HEK293 (cell line): ENCODE data around the gene RNU1-1.
"Not testable (repeated sequence)": the region's sequence is repeated elsewhere in the genome, so short reads cannot be mapped to it uniquely, and the experiment has no call there.

Experiments
- CTCF ChIA-PET: fragments of 350-600 bp; formaldehyde crosslinking; extraction: SDS; loops from one replicate; lab custom pipeline; 2021; ENCODE audit warnings: antibody characterized with exemption; lab: Yijun Ruan, JAX
- POLR2A ChIA-PET: fragments of 300-600 bp; formaldehyde crosslinking; extraction: SDS; loops from one replicate; lab custom pipeline; 2020; ENCODE audit warnings: antibody characterized with exemption, inconsistent platforms; lab: Yijun Ruan, JAX
- H3K27ac ChIP-seq: fragments of 200-500 bp; sonication (Bioruptor generic); 2 replicates; pipeline ENCODE4 v1.5.1; 2014; ENCODE audit warnings: low read depth, low read length, control low read depth, inconsistent platforms; ENCODE audit errors: extremely low read depth
- H3K36me3 ChIP-seq, 2 experiments: fragments of 200-500 bp in 1 of 2; sonication (Bioruptor generic) in 1 of 2; 1 replicate in 1 of 2; 2 replicates in 1 of 2; pipeline ENCODE4 v1.5.1; 2014 to 2017; ENCODE audit warnings: inconsistent platforms in 2 of 2, low read length in 2 of 2; ENCODE audit not compliant: control insufficient read depth in 2 of 2, insufficient read depth in 1 of 2
- H3K4me1 ChIP-seq: fragments of 200-500 bp; sonication (Bioruptor generic); 2 replicates; pipeline ENCODE4 v1.5.1; 2014; ENCODE audit warnings: mild to moderate bottlenecking, low read length, inconsistent platforms; ENCODE audit not compliant: control insufficient read depth, insufficient read depth
- H3K4me3 ChIP-seq: 2 replicates; pipeline ENCODE4 v1.5.1; 2011; ENCODE audit warnings: low read depth, mild to moderate bottlenecking, control low read depth, low read length, moderate library complexity
- H3K9me3 ChIP-seq: fragments of 200-500 bp; sonication (Bioruptor generic); 2 replicates; pipeline ENCODE4 v1.5.1; 2014; ENCODE audit warnings: low read depth, low read length, inconsistent platforms; ENCODE audit not compliant: control insufficient read depth, insufficient read depth
- WT1 ChIP-seq: fragments of 450-650 bp; formaldehyde crosslinking; IDR thresholded peaks from 2 replicates; pipeline ENCODE4 v1.5.1; 2016; ENCODE audit warnings: missing biosample characterization, missing genetic modification characterization
- ZBTB17 ChIP-seq: fragments of 450-650 bp; formaldehyde crosslinking; IDR thresholded peaks from 2 replicates; pipeline ENCODE4 v1.5.1; 2016; ENCODE audit warnings: missing biosample characterization, missing genetic modification characterization
- ZNF248 ChIP-seq: fragments of 450-650 bp; formaldehyde crosslinking; IDR thresholded peaks from 2 replicates; pipeline ENCODE4 v1.5.1; 2017; ENCODE audit warnings: missing biosample characterization, missing genetic modification characterization
- ZNF354C ChIP-seq: fragments of 450-650 bp; formaldehyde crosslinking; IDR thresholded peaks from 2 replicates; pipeline ENCODE4 v1.5.1; 2016; ENCODE audit warnings: missing biosample characterization, missing genetic modification characterization, low read depth, borderline replicate concordance
- ZNF514 ChIP-seq: fragments of 450-650 bp; formaldehyde crosslinking; IDR thresholded peaks from 2 replicates; pipeline ENCODE4 v1.5.1; 2016; ENCODE audit warnings: missing biosample characterization, missing genetic modification characterization
- ZNF707 ChIP-seq: fragments of 450-650 bp; formaldehyde crosslinking; IDR thresholded peaks from 2 replicates; pipeline ENCODE4 v1.5.1; 2016; ENCODE audit warnings: missing biosample characterization, missing genetic modification characterization
- ZNF777 ChIP-seq: fragments of 450-650 bp; formaldehyde crosslinking; IDR thresholded peaks from 2 replicates; pipeline ENCODE4 v1.5.1; 2017; ENCODE audit warnings: missing biosample characterization, missing genetic modification characterization, borderline replicate concordance
- ZSCAN23 ChIP-seq: fragments of 450-650 bp; formaldehyde crosslinking; IDR thresholded peaks from 2 replicates; pipeline ENCODE4 v1.5.1; 2016; ENCODE audit warnings: missing biosample characterization, missing genetic modification characterization
- TF ChIP-seq, protein P1 (sequence below): fragments of 450-650 bp; formaldehyde crosslinking; IDR thresholded peaks from 2 replicates; pipeline ENCODE4 v1.5.1; 2016; ENCODE audit warnings: missing biosample characterization, missing genetic modification characterization, borderline replicate concordance
- TF ChIP-seq, protein P2 (sequence below): fragments of 450-650 bp; formaldehyde crosslinking; IDR thresholded peaks from 2 replicates; pipeline ENCODE4 v1.5.1; 2016; ENCODE audit warnings: missing biosample characterization, missing genetic modification characterization, borderline replicate concordance

RNU1-1 gene

DNA sequence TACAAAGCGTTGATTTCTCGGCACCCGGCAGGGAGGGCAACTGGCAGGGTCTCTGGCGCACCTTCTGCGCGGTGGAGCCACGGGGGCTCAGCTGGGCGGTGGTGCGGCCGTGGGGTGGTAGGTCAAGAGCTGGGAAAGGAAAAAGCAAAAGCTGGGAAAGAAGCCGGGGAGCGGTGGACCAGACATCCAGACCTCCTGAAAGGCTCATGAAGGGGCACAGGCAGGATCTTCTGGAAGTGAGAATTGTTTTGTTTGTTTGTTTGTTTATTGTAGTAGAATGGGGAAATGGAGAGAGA lies 7.2 kb upstream of the RNU1-1 start:
- ChIA-PET POLR2A (no interaction called here), CTCF (no interaction called here)
- Histone ChIP-seq H3K4me1 (no peaks in the 10 kb centered on the region), H3K36me3 (no peaks in the 10 kb centered on the region), H3K4me3 (no peak overlapping the region), H3K27ac (no peak overlapping the region), H3K9me3 (no peaks in the 10 kb centered on the region)
- TF ChIP-seq ZBTB17 (tag by site-specific recombination): no peak
- TF ChIP-seq ZNF354C: no peak
- TF ChIP-seq ZNF514 (tag by site-specific recombination): no peak
- TF ChIP-seq, protein P1, sequence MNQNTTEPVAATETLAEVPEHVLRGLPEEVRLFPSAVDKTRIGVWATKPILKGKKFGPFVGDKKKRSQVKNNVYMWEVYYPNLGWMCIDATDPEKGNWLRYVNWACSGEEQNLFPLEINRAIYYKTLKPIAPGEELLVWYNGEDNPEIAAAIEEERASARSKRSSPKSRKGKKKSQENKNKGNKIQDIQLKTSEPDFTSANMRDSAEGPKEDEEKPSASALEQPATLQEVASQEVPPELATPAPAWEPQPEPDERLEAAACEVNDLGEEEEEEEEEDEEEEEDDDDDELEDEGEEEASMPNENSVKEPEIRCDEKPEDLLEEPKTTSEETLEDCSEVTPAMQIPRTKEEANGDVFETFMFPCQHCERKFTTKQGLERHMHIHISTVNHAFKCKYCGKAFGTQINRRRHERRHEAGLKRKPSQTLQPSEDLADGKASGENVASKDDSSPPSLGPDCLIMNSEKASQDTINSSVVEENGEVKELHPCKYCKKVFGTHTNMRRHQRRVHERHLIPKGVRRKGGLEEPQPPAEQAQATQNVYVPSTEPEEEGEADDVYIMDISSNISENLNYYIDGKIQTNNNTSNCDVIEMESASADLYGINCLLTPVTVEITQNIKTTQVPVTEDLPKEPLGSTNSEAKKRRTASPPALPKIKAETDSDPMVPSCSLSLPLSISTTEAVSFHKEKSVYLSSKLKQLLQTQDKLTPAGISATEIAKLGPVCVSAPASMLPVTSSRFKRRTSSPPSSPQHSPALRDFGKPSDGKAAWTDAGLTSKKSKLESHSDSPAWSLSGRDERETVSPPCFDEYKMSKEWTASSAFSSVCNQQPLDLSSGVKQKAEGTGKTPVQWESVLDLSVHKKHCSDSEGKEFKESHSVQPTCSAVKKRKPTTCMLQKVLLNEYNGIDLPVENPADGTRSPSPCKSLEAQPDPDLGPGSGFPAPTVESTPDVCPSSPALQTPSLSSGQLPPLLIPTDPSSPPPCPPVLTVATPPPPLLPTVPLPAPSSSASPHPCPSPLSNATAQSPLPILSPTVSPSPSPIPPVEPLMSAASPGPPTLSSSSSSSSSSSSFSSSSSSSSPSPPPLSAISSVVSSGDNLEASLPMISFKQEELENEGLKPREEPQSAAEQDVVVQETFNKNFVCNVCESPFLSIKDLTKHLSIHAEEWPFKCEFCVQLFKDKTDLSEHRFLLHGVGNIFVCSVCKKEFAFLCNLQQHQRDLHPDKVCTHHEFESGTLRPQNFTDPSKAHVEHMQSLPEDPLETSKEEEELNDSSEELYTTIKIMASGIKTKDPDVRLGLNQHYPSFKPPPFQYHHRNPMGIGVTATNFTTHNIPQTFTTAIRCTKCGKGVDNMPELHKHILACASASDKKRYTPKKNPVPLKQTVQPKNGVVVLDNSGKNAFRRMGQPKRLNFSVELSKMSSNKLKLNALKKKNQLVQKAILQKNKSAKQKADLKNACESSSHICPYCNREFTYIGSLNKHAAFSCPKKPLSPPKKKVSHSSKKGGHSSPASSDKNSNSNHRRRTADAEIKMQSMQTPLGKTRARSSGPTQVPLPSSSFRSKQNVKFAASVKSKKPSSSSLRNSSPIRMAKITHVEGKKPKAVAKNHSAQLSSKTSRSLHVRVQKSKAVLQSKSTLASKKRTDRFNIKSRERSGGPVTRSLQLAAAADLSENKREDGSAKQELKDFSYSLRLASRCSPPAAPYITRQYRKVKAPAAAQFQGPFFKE (tag by site-specific recombination): no peak
- no peak for TF ChIP-seq WT1 (tag by site-specific recombination)
- TF ChIP-seq, protein P2, sequence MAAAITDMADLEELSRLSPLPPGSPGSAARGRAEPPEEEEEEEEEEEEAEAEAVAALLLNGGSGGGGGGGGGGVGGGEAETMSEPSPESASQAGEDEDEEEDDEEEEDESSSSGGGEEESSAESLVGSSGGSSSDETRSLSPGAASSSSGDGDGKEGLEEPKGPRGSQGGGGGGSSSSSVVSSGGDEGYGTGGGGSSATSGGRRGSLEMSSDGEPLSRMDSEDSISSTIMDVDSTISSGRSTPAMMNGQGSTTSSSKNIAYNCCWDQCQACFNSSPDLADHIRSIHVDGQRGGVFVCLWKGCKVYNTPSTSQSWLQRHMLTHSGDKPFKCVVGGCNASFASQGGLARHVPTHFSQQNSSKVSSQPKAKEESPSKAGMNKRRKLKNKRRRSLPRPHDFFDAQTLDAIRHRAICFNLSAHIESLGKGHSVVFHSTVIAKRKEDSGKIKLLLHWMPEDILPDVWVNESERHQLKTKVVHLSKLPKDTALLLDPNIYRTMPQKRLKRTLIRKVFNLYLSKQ: no peak
- no peak for TF ChIP-seq ZNF777 (tag by site-specific recombination)
- TF ChIP-seq ZSCAN23 (tag by site-specific recombination): no peak
- no peak for TF ChIP-seq ZNF707
- TF ChIP-seq ZNF248 (tag by site-specific recombination): no peak
- TF ChIP-seq, all 188 proteins: peak for 0

DNA sequence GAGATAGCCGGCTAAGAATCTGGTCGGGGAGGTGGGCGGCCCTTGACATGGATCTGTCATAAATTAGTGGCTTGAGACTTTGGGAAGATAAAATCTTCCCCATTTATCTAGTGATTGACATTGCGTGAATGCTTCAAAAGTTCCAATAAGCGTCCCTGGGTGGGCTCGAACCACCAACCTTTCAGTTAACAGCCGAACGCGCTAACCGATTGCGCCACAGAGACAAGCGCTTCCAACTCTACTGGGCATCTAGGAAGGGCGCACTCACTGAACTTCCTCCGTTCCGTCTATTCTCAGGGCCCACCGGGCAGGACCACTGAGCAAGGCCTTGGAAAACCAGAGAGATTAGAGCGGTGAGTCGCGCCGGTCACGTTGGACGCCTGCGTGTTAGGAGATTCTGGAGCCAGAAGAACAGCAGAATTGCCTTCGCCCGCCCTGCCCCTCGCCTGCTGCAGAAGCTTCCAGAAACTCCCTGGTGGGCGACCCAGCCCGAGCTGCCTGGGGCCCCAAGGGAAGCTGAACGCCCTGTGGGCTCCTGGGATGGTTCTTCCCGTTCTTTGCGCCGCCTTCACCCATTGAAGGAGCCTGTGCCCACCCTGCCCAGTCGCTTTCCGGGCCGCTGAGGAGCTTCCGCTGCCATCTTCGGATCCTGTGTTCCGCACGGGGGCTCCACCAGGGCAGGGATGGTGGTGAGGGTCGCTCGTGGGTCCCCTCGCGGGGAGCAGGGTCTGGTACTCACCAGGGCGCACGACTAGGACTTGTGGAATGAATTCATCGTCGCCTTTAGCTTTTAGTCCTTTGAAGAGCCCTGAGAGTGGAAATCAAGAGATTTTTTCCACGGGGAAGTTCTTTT lies 6.6 kb upstream of the RNU1-1 start:
- H3K4me3 ChIP-seq, CTCF ChIA-PET: not testable (repeated sequence)

DNA sequence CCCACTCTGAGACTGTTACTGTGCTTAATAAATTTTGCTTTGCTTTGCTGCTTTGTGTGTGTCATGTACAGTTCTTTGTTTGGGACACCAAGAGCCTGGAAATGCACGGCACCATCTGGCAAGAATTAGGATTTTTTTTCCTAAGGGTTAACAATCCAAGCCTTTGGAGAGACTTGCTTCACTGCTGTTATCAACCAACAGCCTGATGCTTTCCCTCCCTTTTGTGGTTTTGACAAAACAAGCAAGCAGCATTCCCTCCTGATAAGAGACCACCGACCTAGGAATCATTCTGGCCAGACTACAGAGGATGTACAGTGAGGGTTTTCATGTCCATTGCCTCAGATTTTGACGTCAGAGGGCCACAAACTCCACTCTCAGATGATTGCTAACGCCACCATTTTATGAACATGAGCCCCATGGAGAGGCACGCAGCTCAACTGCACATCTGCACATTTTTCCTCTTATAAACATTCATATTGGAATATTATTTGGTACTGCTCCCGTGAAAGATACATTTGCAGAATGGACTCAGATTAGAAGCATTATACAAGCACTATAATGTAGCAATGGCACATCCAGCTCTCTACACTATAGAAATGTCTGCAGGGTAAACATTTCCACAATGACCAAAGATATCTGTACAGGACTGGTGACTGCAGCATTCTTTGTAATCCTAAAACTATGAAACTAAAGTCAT lies 5.3 kb upstream of the RNU1-1 start:
- H3K27ac ChIP-seq, POLR2A ChIA-PET, H3K4me1 ChIP-seq, H3K36me3 ChIP-seq, H3K4me3 ChIP-seq, H3K9me3 ChIP-seq: not testable (repeated sequence)
- CTCF ChIA-PET: interaction anchor here (0.6 kb wide), 1 partner anchor 44 kb away, joined by 3 read pairs; no protein-coding TSS in a partner anchor

More for the DNA sequence above, 6.6 kb upstream of the RNU1-1 start:
- H3K36me3 ChIP-seq, H3K9me3 ChIP-seq, H3K27ac ChIP-seq, H3K4me1 ChIP-seq, POLR2A ChIA-PET: not testable (repeated sequence)

- H3K27ac ChIP-seq, H3K4me1 ChIP-seq, H3K4me3 ChIP-seq, H3K9me3 ChIP-seq, H3K36me3 ChIP-seq, POLR2A ChIA-PET, CTCF ChIA-PET: not testable (repeated sequence)
Observed at GRCh38 chr1:16518913-16519254, 4.8 kb upstream of the RNU1-1 start.

GRCh38 chr1:16516694-16517410 lies 2.8 kb upstream of the RNU1-1 start:
- POLR2A ChIA-PET: not testable (repeated sequence)

More at GRCh38 chr1:16516694-16517410, 2.8 kb upstream of the RNU1-1 start:
- CTCF ChIA-PET: interaction anchor here (0.6 kb wide), 1 partner anchor 444 kb away, joined by 4 read pairs; no protein-coding TSS in a partner anchor
- not testable (repeated sequence) for H3K4me3 ChIP-seq, H3K4me1 ChIP-seq, H3K9me3 ChIP-seq, H3K27ac ChIP-seq, H3K36me3 ChIP-seq
